A549 (cell line): Measurements from ENCODE around the gene CA10. TPM values are rescaled to one million over a fixed set of nuclear protein-coding genes. Genes with fewer than 3 reads are reported as not detected.

ENCODE experiments used
- ATAC-seq, 2 experiments: fragments of 200-7000 bp in 1 of 2; fragments of >200 bp in 1 of 2; cut with Nextera tagmentation in 1 of 2; cut with Tn5 transposase in 1 of 2; 3 replicates each; pipeline versions ENCODE4 v1.8.0 to v1.9.1; 2018 to 2020; ENCODE audit warnings: mild to moderate bottlenecking in 1 of 2, moderate library complexity in 1 of 2
- CTCF ChIA-PET: fragments of 300-600 bp; sonication (Branson Sonifier 250); formaldehyde crosslinking; extraction: SDS; loops from one replicate; lab custom pipeline; 2021; ENCODE audit warnings: antibody characterized with exemption, inconsistent platforms; lab: Yijun Ruan, JAX
- POLR2A ChIA-PET: fragments of 350-600 bp; formaldehyde crosslinking; extraction: SDS; loops from one replicate; lab custom pipeline; 2021; ENCODE audit warnings: antibody characterized with exemption, inconsistent platforms; lab: Yijun Ruan, JAX
- DNase-seq, 2 experiments: peaks; one replicate each; pipeline versions ENCODE4 v3.0.0 to v3.0.0-alpha.2; 2011 to 2016; ENCODE audit warnings: low read depth in 1 of 2, low spot score in 1 of 2
- FAIRE-seq: peaks from 2 replicates; lab custom pipeline; 2011; peaks lifted over from hg19 to GRCh38; lab: Jason Lieb, UNC
- H3K27ac ChIP-seq, 2 experiments: fragments of >200 bp; sonication (Bioruptor Twin); formaldehyde crosslinking; 3 replicates each; pipeline ENCODE4 v1.5.1; 2016 to 2017
- H3K4me1 ChIP-seq: fragments of >200 bp; sonication (Bioruptor Twin); formaldehyde crosslinking; 3 replicates; pipeline ENCODE4 v1.6.1; 2016
- H3K4me2 ChIP-seq: fragments of >200 bp; sonication (Bioruptor Twin); formaldehyde crosslinking; 3 replicates; pipeline ENCODE4 v1.6.1; 2016
- H3K4me3 ChIP-seq: fragments of >200 bp; sonication (Bioruptor Twin); formaldehyde crosslinking; 3 replicates; pipeline ENCODE4 v1.5.1; 2016
- H3K9me3 ChIP-seq: fragments of >200 bp; sonication (Bioruptor Twin); formaldehyde crosslinking; 3 replicates; pipeline ENCODE4 v1.6.1; 2016
- CBX2 ChIP-seq: fragments of 200-600 bp; sonication (generic); IDR thresholded peaks from 2 replicates; pipeline ENCODE4 v1.6.1; 2016; ENCODE audit warnings: low read depth, mild to moderate bottlenecking, borderline replicate concordance
- CBX8 ChIP-seq: fragments of 200-600 bp; sonication (generic); IDR thresholded peaks from 2 replicates; pipeline ENCODE4 v1.6.1; 2016
- EP300 ChIP-seq, 2 experiments: fragments of >200 bp; sonication (Bioruptor Twin); formaldehyde crosslinking; IDR thresholded peaks; 2 replicates in 1 of 2; 3 replicates in 1 of 2; pipeline ENCODE4 v1.6.1; 2016 to 2017
- HEYL ChIP-seq: fragments of 250-450 bp; sonication (Bioruptor Pico); IDR thresholded peaks from 2 replicates; pipeline ENCODE4 v1.8.0; 2021; ENCODE audit warnings: mild to moderate bottlenecking, moderate library complexity
- HOXA7 ChIP-seq: fragments of 250-450 bp; sonication (Bioruptor Pico); IDR thresholded peaks from 2 replicates; pipeline ENCODE4 v1.5.0; 2020; ENCODE audit warnings: mild to moderate bottlenecking, moderate library complexity
- HOXB13 ChIP-seq: fragments of 250-450 bp; sonication (Bioruptor Pico); IDR thresholded peaks from 2 replicates; pipeline ENCODE4 v1.5.0; 2020; ENCODE audit warnings: low read depth, mild to moderate bottlenecking, moderate library complexity
- HOXB5 ChIP-seq: fragments of 250-450 bp; sonication (Bioruptor Pico); IDR thresholded peaks from 2 replicates; pipeline ENCODE4 v1.5.0; 2020; ENCODE audit warnings: mild to moderate bottlenecking, moderate library complexity
- JUN ChIP-seq, 2 experiments: fragments of >200 bp; sonication (Bioruptor Twin); formaldehyde crosslinking; IDR thresholded peaks; 2 replicates in 1 of 2; 3 replicates in 1 of 2; pipeline ENCODE4 v1.6.1; 2016 to 2017
- KDM1A ChIP-seq: fragments of 200-600 bp; sonication (generic); IDR thresholded peaks from 2 replicates; pipeline ENCODE4 v1.6.1; 2016; ENCODE audit warnings: low read depth, mild to moderate bottlenecking
- KDM5A ChIP-seq: fragments of 200-600 bp; sonication (generic); IDR thresholded peaks from 2 replicates; pipeline ENCODE4 v1.6.1; 2016; ENCODE audit warnings: antibody characterized with exemption, mild to moderate bottlenecking
- MAFK ChIP-seq: fragments of 450-650 bp; IDR thresholded peaks from 2 replicates; pipeline ENCODE4 v1.6.1; 2014; ENCODE audit not compliant: partially characterized antibody
- NFE2L2 ChIP-seq: fragments of 150-350 bp; conservative IDR thresholded peaks from 2 replicates; pipeline ENCODE4 v1.6.1; 2014; ENCODE audit warnings: low read length
- NR3C1 ChIP-seq: fragments of >200 bp; sonication (Bioruptor Twin); formaldehyde crosslinking; IDR thresholded peaks from 3 replicates; pipeline ENCODE4 v1.6.1; 2017
- RARB ChIP-seq: fragments of 250-450 bp; sonication (Bioruptor Pico); IDR thresholded peaks from 2 replicates; pipeline ENCODE4 v1.8.0; 2021; ENCODE audit warnings: mild to moderate bottlenecking, moderate library complexity
- RFX5 ChIP-seq: fragments of 450-650 bp; IDR thresholded peaks from 2 replicates; pipeline ENCODE4 v1.7.1; 2014; ENCODE audit warnings: antibody characterized with exemption, mild to moderate bottlenecking, moderate library complexity
- SMC3 ChIP-seq: fragments of >200 bp; sonication (Bioruptor Twin); formaldehyde crosslinking; IDR thresholded peaks from 3 replicates; pipeline ENCODE4 v1.6.1; 2018; ENCODE audit warnings: inconsistent platforms
- SREBF2 ChIP-seq: fragments of 450-650 bp; IDR thresholded peaks from 2 replicates; pipeline ENCODE4 v1.6.1; 2014; ENCODE audit warnings: mild to moderate bottlenecking, moderate library complexity
- ZC3H11A ChIP-seq: fragments of 450-650 bp; IDR thresholded peaks from 2 replicates; pipeline ENCODE4 v1.6.1; 2014; ENCODE audit warnings: antibody characterized with exemption, mild to moderate bottlenecking
- ZFP36 ChIP-seq: fragments of 450-650 bp; IDR thresholded peaks from 2 replicates; pipeline ENCODE4 v1.6.1; 2014; ENCODE audit warnings: borderline replicate concordance; ENCODE audit not compliant: partially characterized antibody
- ZSCAN20 ChIP-seq: fragments of 250-450 bp; sonication (Bioruptor Pico); IDR thresholded peaks from 2 replicates; pipeline ENCODE4 v1.8.0; 2022; ENCODE audit warnings: mild to moderate bottlenecking, moderate library complexity
- whole genome bisulfite sequencing: methylation state at CpG from one replicate; pipeline ENCODE4 v1.1.6; 2017; ENCODE audit errors: missing lambda C conversion rate; 5-methylcytosine and 5-hydroxymethylcytosine counted together
- polyA plus RNA-seq, 4 experiments: library from polyadenylated mRNA; depleted of rRNA in 3 of 4; stranded (reverse); fragments of >200 nt; fragmentation: RNase III in 1 of 4; extraction: RNeasy Plus Mini Kit Qiagen cat#74134 plus additional on column Dnase treatment in 1 of 4; gene quantifications; 2 replicates in 3 of 4; 3 replicates in 1 of 4; pipeline ENCODE4 v1.2.3, GENCODE V29; 2011 to 2017
- TF ChIP-seq, protein P1 (sequence below): IDR thresholded peaks from 2 replicates; pipeline ENCODE4 v1.6.1; 2012; ENCODE audit warnings: low read depth, borderline replicate concordance
- TF ChIP-seq, protein P2 (sequence below): fragments of 250-450 bp; sonication (Bioruptor Pico); IDR thresholded peaks from 2 replicates; pipeline ENCODE4 v1.5.0; 2020; ENCODE audit warnings: low read depth, mild to moderate bottlenecking, moderate library complexity
- TF ChIP-seq, protein P3 (sequence below): IDR thresholded peaks from 2 replicates; pipeline ENCODE4 v1.6.1; 2012
- TF ChIP-seq, protein P4 (sequence below): fragments of >200 bp; sonication (Bioruptor Twin); formaldehyde crosslinking; IDR thresholded peaks from 3 replicates; pipeline ENCODE4 v1.5.1; 2016

The CA10 gene
- polyA plus RNA-seq, 2 of the 4 experiments (the other 2 are of a cell fraction): not detected

DNA sequence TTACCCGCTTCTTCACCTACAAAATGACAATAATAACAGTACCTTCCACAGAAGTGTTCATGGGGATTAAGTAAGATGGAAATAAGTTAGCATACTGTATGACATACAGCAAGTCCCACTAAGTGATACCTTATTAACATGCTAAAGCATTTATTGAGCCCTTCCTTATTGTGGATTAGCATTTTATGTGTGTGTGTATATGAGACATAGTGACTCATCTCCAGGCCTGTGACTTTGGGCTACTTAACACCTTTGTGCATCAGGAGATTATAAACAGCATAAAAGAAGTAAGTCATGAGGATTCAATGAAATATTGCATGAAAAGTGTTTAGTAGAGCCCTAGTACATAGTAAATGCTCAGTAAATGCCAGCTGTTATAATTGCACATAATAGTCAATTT is 52.9 kb downstream of the CA10 start:
- FAIRE-seq (no peak), ATAC-seq (no peak), DNase-seq (no peak)
- ChIA-PET CTCF (interaction anchor here (0.7 to 5.2 kb wide), 20 partner anchors 9 to 807 kb away, joined by 3 to 52 read pairs (median 5); no protein-coding TSS in a partner anchor), POLR2A (no interaction called here)
- Histone ChIP-seq H3K4me1 (no peaks in the 10 kb centered on the region), H3K4me2 (no peak overlapping the region), H3K27ac (no peak overlapping the region), H3K9me3 (no peaks in the 10 kb centered on the region), H3K4me3 (no peak overlapping the region)
- TF ChIP-seq RARB (CRISPR knock-in tag) (no peak), RFX5 (no peak), HEYL (CRISPR knock-in tag) (no peak), ZSCAN20 (CRISPR knock-in tag) (no peak), ZC3H11A (no peak), HOXB13 (no peak), HOXB5 (CRISPR knock-in tag) (no peak)
- TF ChIP-seq, protein P1, sequence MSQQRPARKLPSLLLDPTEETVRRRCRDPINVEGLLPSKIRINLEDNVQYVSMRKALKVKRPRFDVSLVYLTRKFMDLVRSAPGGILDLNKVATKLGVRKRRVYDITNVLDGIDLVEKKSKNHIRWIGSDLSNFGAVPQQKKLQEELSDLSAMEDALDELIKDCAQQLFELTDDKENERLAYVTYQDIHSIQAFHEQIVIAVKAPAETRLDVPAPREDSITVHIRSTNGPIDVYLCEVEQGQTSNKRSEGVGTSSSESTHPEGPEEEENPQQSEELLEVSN: no peak
- WGBS: 28% methylated on average over 1 of the region's 1 CpG

DNA sequence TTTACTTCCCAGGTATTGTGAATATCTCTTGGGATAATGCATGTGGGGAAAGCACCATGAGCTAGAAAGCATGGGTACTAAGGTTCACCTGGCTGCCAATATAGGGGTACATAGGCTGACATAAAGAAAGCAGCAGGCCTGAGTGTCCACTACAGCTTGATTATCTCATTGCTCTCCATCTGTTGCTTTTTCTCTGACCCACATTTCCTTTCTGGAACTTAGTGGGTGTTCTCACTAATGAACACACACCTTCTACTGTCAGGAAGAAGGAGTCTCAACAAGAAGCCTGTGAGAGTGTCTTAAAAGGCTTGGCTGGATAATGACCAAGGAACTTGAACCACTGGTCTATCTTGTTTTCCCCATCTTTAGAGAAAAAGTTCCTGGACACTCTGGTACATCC is 62.5 kb downstream of the CA10 start:
- POLR2A ChIA-PET: no interaction called here
- CTCF ChIA-PET: interaction anchor here (0.6 to 3.5 kb wide), 3 partner anchors 10 to 332 kb away, joined by 3 to 14 read pairs (median 4); no protein-coding TSS in a partner anchor
- H3K9me3 ChIP-seq: no peaks in the 10 kb centered on the region
- no peak overlapping the region for H3K27ac ChIP-seq
- H3K4me3 ChIP-seq: no peak overlapping the region
- no peak for DNase-seq
- no peak overlapping the region for H3K4me2 ChIP-seq
- no peak for ATAC-seq
- TF ChIP-seq, protein P2, sequence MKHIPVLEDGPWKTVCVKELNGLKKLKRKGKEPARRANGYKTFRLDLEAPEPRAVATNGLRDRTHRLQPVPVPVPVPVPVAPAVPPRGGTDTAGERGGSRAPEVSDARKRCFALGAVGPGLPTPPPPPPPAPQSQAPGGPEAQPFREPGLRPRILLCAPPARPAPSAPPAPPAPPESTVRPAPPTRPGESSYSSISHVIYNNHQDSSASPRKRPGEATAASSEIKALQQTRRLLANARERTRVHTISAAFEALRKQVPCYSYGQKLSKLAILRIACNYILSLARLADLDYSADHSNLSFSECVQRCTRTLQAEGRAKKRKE (CRISPR knock-in tag): no peak
- TF ChIP-seq NR3C1 (no peak), MAFK (no peak), EP300 (IDR thresholded peaks at IDR 0.05) (no peak), CBX8 (no peak), ZFP36 (no peak), SMC3 (no peak), HEYL (CRISPR knock-in tag) (no peak), HOXA7 (CRISPR knock-in tag) (no peak), KDM1A (no peak), NFE2L2 (no peak), JUN (IDR thresholded peaks at IDR 0.05) (no peak), ZSCAN20 (CRISPR knock-in tag) (no peak), SREBF2 (no peak), CBX2 (no peak), KDM5A (no peak)
- TF ChIP-seq, protein P3, sequence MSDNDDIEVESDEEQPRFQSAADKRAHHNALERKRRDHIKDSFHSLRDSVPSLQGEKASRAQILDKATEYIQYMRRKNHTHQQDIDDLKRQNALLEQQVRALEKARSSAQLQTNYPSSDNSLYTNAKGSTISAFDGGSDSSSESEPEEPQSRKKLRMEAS: no peak
- TF ChIP-seq, protein P1: no peak
- TF ChIP-seq, protein P4, sequence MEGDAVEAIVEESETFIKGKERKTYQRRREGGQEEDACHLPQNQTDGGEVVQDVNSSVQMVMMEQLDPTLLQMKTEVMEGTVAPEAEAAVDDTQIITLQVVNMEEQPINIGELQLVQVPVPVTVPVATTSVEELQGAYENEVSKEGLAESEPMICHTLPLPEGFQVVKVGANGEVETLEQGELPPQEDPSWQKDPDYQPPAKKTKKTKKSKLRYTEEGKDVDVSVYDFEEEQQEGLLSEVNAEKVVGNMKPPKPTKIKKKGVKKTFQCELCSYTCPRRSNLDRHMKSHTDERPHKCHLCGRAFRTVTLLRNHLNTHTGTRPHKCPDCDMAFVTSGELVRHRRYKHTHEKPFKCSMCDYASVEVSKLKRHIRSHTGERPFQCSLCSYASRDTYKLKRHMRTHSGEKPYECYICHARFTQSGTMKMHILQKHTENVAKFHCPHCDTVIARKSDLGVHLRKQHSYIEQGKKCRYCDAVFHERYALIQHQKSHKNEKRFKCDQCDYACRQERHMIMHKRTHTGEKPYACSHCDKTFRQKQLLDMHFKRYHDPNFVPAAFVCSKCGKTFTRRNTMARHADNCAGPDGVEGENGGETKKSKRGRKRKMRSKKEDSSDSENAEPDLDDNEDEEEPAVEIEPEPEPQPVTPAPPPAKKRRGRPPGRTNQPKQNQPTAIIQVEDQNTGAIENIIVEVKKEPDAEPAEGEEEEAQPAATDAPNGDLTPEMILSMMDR: no peak
- no peak for FAIRE-seq
- H3K4me1 ChIP-seq: no peaks in the 10 kb centered on the region
